ENCODE data around the gene SPIN1.

Gene SPIN1

GRCh38 chr9:88498880-88499279 is 110.6 kb downstream of the SPIN1 start:
- H3K27ac ChIP-seq, result no peak overlapping the region
- TF ChIP-seq, protein P1, sequence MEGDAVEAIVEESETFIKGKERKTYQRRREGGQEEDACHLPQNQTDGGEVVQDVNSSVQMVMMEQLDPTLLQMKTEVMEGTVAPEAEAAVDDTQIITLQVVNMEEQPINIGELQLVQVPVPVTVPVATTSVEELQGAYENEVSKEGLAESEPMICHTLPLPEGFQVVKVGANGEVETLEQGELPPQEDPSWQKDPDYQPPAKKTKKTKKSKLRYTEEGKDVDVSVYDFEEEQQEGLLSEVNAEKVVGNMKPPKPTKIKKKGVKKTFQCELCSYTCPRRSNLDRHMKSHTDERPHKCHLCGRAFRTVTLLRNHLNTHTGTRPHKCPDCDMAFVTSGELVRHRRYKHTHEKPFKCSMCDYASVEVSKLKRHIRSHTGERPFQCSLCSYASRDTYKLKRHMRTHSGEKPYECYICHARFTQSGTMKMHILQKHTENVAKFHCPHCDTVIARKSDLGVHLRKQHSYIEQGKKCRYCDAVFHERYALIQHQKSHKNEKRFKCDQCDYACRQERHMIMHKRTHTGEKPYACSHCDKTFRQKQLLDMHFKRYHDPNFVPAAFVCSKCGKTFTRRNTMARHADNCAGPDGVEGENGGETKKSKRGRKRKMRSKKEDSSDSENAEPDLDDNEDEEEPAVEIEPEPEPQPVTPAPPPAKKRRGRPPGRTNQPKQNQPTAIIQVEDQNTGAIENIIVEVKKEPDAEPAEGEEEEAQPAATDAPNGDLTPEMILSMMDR (conservative IDR thresholded peaks at IDR 0.05), result no peak

DNA sequence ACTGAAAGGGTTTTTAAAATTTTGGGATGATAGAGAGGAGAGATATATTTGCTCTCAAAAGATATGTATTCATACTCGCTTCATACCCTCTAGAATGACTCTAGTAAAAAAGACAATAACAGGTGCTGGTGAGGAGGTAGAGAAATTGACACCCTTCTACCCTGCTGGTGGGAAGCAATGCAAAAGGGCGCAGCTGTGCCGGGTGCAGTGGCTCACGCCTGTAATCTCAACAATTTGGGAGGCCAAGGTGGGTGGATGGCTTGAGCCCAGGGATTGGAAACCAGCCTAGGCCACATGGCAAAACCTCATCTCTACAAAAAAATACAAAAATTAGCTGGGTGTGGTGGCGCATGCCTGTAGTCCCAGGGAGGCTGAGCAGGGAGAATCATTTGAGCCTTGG is 112.8 kb downstream of the SPIN1 start:
- no peak overlapping the region for H3K27ac ChIP-seq
- TF ChIP-seq, protein P1 (conservative IDR thresholded peaks at IDR 0.05), result no peak

GRCh38 chr9:88502552-88503034 is 114.3 kb downstream of the SPIN1 start:
- TF ChIP-seq, protein P1 (conservative IDR thresholded peaks at IDR 0.05), result no peak
- H3K27ac ChIP-seq, result no peak overlapping the region

DNA sequence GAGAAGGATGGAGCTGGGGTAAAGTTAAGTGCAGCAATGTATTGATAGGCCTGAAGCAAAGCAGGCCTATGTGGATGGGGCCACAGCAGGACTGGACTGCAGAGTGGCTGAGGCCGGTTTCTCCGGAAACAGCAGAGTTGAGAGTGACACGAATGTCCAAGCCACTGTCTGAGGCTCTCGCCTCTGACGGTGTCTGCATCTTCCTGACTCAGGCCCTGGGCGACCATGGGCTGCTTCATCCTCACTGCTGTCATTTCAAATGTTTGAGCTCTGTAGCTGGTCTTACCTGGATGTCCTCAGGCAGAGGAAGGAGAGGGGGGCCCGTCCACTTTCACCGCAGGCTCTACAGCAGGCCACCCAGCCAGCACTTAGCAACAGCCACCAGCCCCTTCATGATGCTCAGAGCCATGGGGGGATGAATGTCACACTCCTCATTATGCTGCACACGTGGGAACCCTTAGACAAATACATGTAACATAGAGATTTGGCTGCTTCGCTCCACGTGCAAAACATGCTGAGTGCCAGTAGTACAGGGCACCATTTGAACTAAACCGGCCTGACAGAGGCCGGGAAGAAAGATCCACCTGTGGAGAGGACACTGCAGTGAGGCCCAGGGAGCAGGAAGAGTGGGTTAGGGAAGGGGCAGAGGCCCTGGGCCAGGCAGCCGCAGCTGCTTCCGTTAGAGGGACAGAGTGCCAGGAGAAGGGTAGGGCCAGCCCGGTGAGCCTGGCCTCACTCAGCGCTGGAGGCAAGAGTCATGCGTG is 115.0 kb downstream of the SPIN1 start:
- TF ChIP-seq, protein P1 (conservative IDR thresholded peaks at IDR 0.05), result no peak
- H3K27ac ChIP-seq, result no peak overlapping the region

- TF ChIP-seq, protein P1 (conservative IDR thresholded peaks at IDR 0.05), result no peak
- H3K27ac ChIP-seq, result no peak overlapping the region
Observed at GRCh38 chr9:88503845-88504764, 115.9 kb downstream of the SPIN1 start.

DNA sequence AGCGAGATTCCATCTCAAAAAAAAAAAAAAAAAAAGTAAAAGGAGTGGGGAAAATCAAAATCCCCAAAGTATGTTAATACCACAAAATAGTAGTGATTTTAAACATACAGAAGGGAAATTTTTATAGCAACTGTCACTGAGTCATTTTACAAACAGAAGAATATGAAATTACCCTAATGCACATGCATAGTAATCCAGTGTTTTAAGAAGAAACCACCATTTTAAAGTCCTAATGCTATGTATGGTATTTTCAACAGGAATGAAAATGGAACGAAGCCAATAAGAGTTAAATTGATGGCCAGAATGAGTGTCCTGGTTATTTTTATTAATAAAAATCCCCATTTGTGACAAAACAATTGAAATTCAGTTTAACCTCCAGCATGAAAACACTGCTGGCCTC is 120.1 kb downstream of the SPIN1 start:
- H3K27ac ChIP-seq, result no peak overlapping the region

More for the DNA sequence above, 120.1 kb downstream of the SPIN1 start:
- TF ChIP-seq, protein P1 (conservative IDR thresholded peaks at IDR 0.05), result no peak

Data from VCaP (cell line).